Tibial artery (tissue), 4 donors: ENCODE data around the gene INPP5F.
"Not testable (repeated sequence)": the region's sequence is repeated elsewhere in the genome, so short reads cannot be mapped to it uniquely, and the experiment has no call there.

Experiments
- DNase-seq, 2 donors: peaks; one replicate each; pipeline ENCODE4 v3.0.0-alpha.2; 2019
- H3K27ac ChIP-seq, 2 donors: fragments of 200-600 bp; sonication (generic) in 1 of 2; 1 replicate in 1 of 2; 2 replicates in 1 of 2; pipeline ENCODE4 v1.5.1; 2018 to 2019; ENCODE audit warnings: mild to moderate bottlenecking in 1 of 2
- H3K27me3 ChIP-seq, 2 donors: fragments of 200-600 bp; sonication (generic) in 1 of 2; one replicate each; pipeline versions ENCODE4 v1.5.1 to v1.6.0; 2016 to 2019
- H3K36me3 ChIP-seq, 3 donors: fragments of 200-600 bp; sonication (generic) in 2 of 3; one replicate each; pipeline ENCODE4 v1.5.1; 2016 to 2019; ENCODE audit warnings: mild to moderate bottlenecking in 2 of 3
- H3K4me1 ChIP-seq, 4 donors: fragments of 200-600 bp; sonication (generic) in 2 of 4; 1 replicate in 3 of 4; 2 replicates in 1 of 4; pipeline ENCODE4 v1.5.1; 2016 to 2019
- H3K4me3 ChIP-seq, 2 donors: fragments of 200-600 bp; sonication (generic) in 1 of 2; 1 replicate in 1 of 2; 2 replicates in 1 of 2; pipeline ENCODE4 v1.5.1; 2018 to 2019; ENCODE audit warnings: mild to moderate bottlenecking in 2 of 2
- H3K9me3 ChIP-seq, 3 donors: fragments of 200-600 bp; sonication (generic) in 1 of 3; one replicate each; pipeline ENCODE4 v1.5.1; 2016 to 2019
- intact Hi-C: fragments of 100-400 bp; cut with DNase I; formaldehyde crosslinking; loops from one replicate; pipeline ENCODE4 v1.15.0; 2023; ENCODE audit warnings: low total_unique reads
- TF ChIP-seq, protein P1 (sequence below), 2 experiments: fragments of 200-600 bp in 1 of 2; fragments of 450-650 bp in 1 of 2; IDR thresholded peaks; one replicate each; pipeline ENCODE4 v1.5.1; 2017 to 2019; ENCODE audit warnings: antibody characterized with exemption in 2 of 2, mild to moderate bottlenecking in 1 of 2, moderate library complexity in 1 of 2

INPP5F gene

DNA sequence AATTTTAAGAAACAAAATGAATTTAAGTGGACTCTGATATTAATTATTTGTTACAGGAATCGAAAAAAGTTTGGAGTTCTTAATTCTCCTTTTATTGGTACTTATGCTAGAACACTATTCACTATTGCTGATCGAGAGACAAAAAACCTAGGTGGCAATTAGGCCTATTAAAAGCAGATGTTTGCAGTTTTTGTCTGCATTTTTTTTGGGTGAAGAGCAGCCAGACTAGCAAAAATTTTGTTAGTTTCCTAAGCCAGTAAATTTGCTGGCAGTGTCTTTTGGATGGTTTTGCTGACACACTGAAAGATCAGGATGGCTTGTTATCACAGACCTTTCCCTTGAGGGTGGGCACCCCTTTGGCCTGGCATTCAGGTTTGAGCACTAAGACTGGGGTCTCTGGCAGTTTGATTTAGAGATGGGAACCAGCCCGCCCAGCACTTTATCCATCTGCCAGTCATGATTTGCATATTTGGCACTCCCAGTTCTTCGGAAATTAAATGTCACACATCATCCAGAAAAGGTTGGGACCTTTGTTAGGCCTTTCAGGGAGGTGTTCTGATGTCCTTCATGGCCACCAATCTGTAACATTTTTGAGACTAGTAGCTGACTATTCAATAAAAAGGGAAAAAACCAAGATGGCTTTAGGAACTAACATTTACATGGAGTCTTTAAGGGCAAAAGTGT is 57.3 kb downstream of the INPP5F start:
- TF ChIP-seq, protein P1, sequence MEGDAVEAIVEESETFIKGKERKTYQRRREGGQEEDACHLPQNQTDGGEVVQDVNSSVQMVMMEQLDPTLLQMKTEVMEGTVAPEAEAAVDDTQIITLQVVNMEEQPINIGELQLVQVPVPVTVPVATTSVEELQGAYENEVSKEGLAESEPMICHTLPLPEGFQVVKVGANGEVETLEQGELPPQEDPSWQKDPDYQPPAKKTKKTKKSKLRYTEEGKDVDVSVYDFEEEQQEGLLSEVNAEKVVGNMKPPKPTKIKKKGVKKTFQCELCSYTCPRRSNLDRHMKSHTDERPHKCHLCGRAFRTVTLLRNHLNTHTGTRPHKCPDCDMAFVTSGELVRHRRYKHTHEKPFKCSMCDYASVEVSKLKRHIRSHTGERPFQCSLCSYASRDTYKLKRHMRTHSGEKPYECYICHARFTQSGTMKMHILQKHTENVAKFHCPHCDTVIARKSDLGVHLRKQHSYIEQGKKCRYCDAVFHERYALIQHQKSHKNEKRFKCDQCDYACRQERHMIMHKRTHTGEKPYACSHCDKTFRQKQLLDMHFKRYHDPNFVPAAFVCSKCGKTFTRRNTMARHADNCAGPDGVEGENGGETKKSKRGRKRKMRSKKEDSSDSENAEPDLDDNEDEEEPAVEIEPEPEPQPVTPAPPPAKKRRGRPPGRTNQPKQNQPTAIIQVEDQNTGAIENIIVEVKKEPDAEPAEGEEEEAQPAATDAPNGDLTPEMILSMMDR (IDR thresholded peaks at IDR 0.05), result no peak

DNA sequence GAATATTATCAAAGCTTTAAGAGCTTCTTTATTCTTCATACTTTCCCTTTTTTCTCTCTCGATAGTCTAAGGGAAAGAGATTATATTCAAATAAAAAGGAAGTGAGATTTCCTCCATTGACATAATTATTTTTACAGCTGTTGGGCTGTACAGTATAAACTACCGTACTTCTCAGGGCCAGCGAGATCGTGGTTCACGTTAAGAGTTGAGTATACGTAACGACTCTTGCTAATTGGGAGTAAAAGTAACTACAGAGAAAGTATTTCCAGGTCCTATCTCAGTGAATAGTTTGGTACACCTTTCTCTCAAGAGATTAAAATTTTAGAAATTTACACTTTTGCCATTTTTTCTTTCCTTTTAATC is 57.8 kb downstream of the INPP5F start:
- no peaks in the 10 kb centered on the region for H3K36me3 ChIP-seq
- H3K27ac ChIP-seq, result no peak overlapping the region
- H3K4me3 ChIP-seq, result no peak overlapping the region
- DNase-seq, result no peak
- no peaks in the 10 kb centered on the region for H3K27me3 ChIP-seq
- H3K4me1 ChIP-seq, result no peaks in the 10 kb centered on the region
- TF ChIP-seq, protein P1 (IDR thresholded peaks at IDR 0.05), result no peak
- H3K9me3 ChIP-seq, result no peaks in the 10 kb centered on the region
- intact Hi-C loops, result no loop called here

More for the DNA sequence above, 57.3 kb downstream of the INPP5F start:
- H3K27me3 ChIP-seq, result no peaks in the 10 kb centered on the region
- H3K4me3 ChIP-seq, result no peak overlapping the region
- H3K9me3 ChIP-seq, result no peaks in the 10 kb centered on the region
- DNase-seq, result no peak
- intact Hi-C loops, result no loop called here
- no peak overlapping the region for H3K27ac ChIP-seq
- no peaks in the 10 kb centered on the region for H3K36me3 ChIP-seq
- H3K4me1 ChIP-seq, result no peaks in the 10 kb centered on the region

DNA sequence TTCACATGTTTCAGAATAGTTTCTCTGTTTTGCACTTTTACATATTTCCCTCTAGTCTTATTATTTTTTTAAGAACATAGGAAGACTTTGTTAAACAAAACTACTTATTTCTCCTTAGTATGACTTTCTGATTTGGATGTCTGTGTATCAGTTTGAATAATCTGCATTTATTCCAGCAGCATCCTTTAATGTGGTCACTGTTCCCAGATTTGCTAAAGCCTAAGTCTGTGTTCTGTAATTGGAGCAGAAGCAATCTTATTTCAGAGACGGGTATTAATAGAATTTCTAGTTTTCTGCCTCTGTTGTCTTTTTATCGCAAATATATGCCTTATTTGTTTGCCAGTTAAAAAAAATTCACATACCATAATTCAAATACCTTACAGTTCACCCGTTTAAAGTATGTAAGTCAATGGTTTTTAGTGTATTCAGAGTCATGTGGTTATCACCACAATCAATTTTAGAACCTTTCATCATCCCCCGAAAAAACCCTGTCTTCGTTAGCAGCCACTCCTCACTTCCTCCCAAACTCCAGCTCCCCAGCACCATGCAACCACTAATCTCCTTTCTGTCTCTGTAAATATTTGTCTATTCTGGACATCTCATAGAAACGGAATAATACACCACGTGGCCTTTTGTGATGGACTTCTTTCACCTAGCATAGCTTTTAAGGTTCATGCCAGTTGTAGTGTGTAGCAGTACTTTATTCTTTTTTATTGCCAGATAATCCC is 58.7 kb downstream of the INPP5F start:
- intact Hi-C loops, result no loop called here
- Histone ChIP-seq H3K36me3 (no peaks in the 10 kb centered on the region), H3K27me3 (no peaks in the 10 kb centered on the region), H3K9me3 (no peaks in the 10 kb centered on the region), H3K27ac (no peak overlapping the region), H3K4me3 (no peak overlapping the region), H3K4me1 (no peaks in the 10 kb centered on the region)
- no peak for DNase-seq
- TF ChIP-seq, protein P1 (IDR thresholded peaks at IDR 0.05), result no peak

DNA sequence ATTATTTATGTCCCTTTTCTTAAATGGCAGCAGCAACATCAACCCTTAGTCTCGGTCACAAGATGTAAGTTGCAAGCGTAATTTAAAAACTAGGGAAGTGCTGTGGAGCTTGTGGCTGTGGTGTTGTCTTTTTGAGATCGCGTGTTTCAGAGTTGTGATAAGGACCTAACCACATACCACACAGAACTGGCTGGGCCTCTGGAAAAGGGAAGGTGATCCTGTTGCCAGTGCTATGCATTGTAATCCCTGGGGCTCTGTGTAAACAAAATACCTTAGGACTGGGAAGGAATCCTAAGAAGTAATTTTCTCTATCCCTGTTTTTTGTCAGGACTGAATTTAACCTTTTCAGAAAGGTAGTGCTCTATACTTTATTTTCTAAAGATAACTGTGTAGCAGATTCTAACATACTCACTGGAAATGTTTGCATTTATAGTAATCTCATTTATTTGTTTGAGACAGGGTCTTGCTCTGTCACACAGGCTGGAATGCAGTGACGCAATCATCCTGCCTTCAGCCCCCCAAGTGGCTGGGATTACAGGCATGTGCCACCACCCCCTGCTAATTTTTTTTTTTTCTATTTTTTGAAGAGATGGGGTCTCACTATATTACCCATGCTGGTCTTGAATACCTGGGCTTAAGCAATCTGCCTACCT is 60.4 kb downstream of the INPP5F start:
- H3K4me1 ChIP-seq, result no peaks in the 10 kb centered on the region

DNA sequence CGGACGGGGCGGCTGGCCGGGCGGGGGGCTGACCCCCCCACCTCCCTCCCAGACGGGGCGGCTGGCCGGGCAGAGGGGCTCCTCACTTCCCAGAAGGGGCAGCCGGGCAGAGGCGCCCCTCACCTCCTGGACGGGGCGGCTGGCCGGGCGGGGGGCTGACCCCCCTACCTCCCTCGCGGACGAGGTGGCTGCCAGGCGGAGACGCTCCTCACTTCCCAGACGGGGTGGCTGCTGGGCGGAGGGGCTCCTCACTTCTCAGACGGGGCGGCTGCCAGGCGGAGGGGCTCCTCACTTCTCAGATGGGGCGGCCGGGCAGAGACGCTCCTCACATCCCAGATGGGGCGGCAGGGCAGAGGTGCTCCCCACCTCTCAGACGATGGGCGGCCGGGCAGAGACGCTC is 69.3 kb downstream of the INPP5F start:
- intact Hi-C loops, H3K4me1 ChIP-seq, DNase-seq, H3K27me3 ChIP-seq, H3K9me3 ChIP-seq, H3K27ac ChIP-seq, H3K4me3 ChIP-seq: not testable (repeated sequence)
- peaks cover 0 to 14% (median 14%) of the 10 kb centered on the region in 3 donors for H3K36me3 ChIP-seq

More for the DNA sequence above, 60.4 kb downstream of the INPP5F start:
- Histone ChIP-seq H3K27ac (no peak overlapping the region), H3K36me3 (no peaks in the 10 kb centered on the region), H3K9me3 (no peaks in the 10 kb centered on the region), H3K27me3 (no peaks in the 10 kb centered on the region), H3K4me3 (no peak overlapping the region)
- TF ChIP-seq, protein P1 (IDR thresholded peaks at IDR 0.05), result no peak
- no peak for DNase-seq
- intact Hi-C loops, result no loop called here

DNA sequence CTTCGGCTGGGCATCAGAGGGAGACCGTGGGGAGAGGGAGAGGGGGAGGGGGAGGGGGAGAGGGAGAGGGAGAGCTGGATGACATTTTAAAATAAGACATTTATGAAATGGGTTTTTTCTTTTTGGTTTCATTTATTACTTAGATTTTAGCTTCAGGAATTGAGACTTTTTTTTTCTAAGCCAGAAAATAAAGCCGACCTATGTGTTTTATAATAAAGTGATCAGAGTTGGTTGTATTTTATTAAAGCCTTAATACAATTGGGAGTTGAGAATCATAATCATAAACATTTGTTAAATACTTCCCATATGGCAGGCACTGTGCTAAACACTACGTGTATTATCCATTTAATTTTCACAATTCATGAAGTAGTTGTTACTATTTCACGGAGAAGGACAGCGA is 70.2 kb downstream of the INPP5F start:
- Histone ChIP-seq H3K9me3 (no peaks in the 10 kb centered on the region), H3K4me1 (no peaks in the 10 kb centered on the region), H3K4me3 (no peak overlapping the region), H3K27me3 (no peaks in the 10 kb centered on the region), H3K36me3 (peaks cover 0 to 14% (median 14%) of the 10 kb centered on the region in 3 donors), H3K27ac (no peak overlapping the region)
- TF ChIP-seq, protein P1 (IDR thresholded peaks at IDR 0.05), result no peak
- DNase-seq, result no peak
- intact Hi-C loops, result no loop called here
